ENCODE data around the gene KCNQ1OT1. TPM values are rescaled to one million over a fixed set of nuclear protein-coding genes. Genes with fewer than 3 reads are reported as not detected.

The KCNQ1OT1 gene
- total RNA-seq, 1 donor from 2014 or later, result 2.3 TPM

DNA sequence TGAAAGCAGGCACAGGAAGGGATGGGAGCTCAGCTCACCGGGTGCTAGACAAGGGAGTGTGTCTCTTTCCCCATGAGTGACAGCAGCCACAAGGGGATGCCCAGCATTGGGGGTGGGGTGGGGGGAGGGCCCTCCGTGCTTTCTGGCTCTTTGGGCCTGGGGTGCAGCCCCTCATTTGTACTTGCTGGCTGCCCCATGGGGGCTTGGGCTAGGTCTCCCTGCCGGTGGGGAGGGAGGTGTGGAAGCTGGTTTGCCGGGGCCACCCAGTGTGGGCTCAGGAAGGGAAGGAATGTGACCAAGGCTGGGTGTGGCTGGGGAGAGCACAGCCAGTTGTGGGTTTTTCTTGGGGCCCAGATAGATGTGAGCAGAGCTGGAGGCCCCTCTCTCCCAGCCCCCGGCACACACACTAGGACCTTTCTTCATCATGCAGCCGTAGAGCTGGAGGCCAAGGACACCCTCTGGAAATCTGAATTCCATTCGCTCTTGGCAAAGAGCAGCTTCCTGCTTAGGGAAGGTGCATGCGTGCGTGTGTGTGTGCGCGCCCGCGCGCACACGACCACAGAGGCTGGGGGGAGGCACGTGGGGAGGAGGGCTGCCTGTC is 25.8 kb downstream of the KCNQ1OT1 start:
- Histone ChIP-seq H3K9ac (no peak overlapping the region), H3K4me3 (no peak overlapping the region), H4K20me1 (ENCODE audit: low read depth) (peaks cover 13% of the 10 kb centered on the region), H3K27me3 (no peaks in the 10 kb centered on the region), H3K4me2 (no peak overlapping the region), H3F3A (ENCODE audit: low read depth) (no peaks in the 10 kb centered on the region), H3K4me1 (peaks cover 22% of the 10 kb centered on the region), H3K36me3 (no peaks in the 10 kb centered on the region), H3K27ac (no peak overlapping the region), H3K9me3 (ENCODE audit: low read depth) (no peaks in the 10 kb centered on the region), H3K79me2 (ENCODE audit: low read depth) (no peaks in the 10 kb centered on the region), H2AFZ (replicated peaks) (no peak overlapping the region)
- Mint-ChIP-seq H3K4me1 (peaks cover 9% of the 10 kb centered on the region), H3K36me3 (peaks cover 9% of the 10 kb centered on the region), H3K27me3 (ENCODE audit: insufficient read depth, low read depth) (peaks cover 13% of the 10 kb centered on the region), H3K4me3 (no peak overlapping the region), H3K9me3 (no peaks in the 10 kb centered on the region), H3K27ac (no peak overlapping the region)
- TF ChIP-seq EZH2 (IDR thresholded peaks at IDR 0.05) (no peak), EZH2phosphoT487 (IDR thresholded peaks at IDR 0.05) (no peak)
- TF ChIP-seq, protein P1, sequence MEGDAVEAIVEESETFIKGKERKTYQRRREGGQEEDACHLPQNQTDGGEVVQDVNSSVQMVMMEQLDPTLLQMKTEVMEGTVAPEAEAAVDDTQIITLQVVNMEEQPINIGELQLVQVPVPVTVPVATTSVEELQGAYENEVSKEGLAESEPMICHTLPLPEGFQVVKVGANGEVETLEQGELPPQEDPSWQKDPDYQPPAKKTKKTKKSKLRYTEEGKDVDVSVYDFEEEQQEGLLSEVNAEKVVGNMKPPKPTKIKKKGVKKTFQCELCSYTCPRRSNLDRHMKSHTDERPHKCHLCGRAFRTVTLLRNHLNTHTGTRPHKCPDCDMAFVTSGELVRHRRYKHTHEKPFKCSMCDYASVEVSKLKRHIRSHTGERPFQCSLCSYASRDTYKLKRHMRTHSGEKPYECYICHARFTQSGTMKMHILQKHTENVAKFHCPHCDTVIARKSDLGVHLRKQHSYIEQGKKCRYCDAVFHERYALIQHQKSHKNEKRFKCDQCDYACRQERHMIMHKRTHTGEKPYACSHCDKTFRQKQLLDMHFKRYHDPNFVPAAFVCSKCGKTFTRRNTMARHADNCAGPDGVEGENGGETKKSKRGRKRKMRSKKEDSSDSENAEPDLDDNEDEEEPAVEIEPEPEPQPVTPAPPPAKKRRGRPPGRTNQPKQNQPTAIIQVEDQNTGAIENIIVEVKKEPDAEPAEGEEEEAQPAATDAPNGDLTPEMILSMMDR (IDR thresholded peaks at IDR 0.05), result no peak
- no peak for DNase-seq (ENCODE audit: low spot score)

DNA sequence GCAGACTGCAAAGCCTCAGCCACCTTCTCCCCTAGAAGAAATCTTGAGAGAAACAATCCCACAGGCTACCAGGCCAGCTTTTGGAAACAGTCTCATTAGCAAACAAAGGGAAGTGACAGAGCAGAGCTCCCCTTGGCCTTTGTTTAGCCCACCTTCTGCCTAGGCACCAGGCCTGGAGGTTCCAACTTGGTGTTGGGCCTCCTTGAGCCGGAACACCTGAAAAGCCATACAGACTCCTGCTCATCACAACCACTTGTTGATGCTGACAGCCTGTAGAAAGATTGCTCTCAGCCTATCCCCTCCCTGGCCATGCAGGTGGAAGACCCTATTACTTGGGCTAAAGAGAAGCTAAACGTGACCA is 26.6 kb downstream of the KCNQ1OT1 start:
- no peaks in the 10 kb centered on the region for H3F3A ChIP-seq (ENCODE audit: low read depth)
- TF ChIP-seq, protein P1 (IDR thresholded peaks at IDR 0.05), result no peak
- Mint-ChIP-seq H3K4me1 (peaks cover 4% of the 10 kb centered on the region), H3K36me3 (peaks cover 17% of the 10 kb centered on the region), H3K9me3 (peaks cover 5% of the 10 kb centered on the region), H3K4me3 (no peak overlapping the region), H3K27ac (no peak overlapping the region), H3K27me3 (ENCODE audit: insufficient read depth, low read depth) (peaks cover 10% of the 10 kb centered on the region)
- H2AFZ ChIP-seq (replicated peaks), result no peak overlapping the region
- H3K4me3 ChIP-seq, result no peak overlapping the region
- no peaks in the 10 kb centered on the region for H3K79me2 ChIP-seq (ENCODE audit: low read depth)
- H3K9me3 ChIP-seq (ENCODE audit: low read depth), result no peaks in the 10 kb centered on the region
- H3K27ac ChIP-seq, result no peak overlapping the region
- H3K4me2 ChIP-seq, result no peak overlapping the region
- H4K20me1 ChIP-seq (ENCODE audit: low read depth), result peaks cover 13% of the 10 kb centered on the region
- H3K4me1 ChIP-seq, result peaks cover 22% of the 10 kb centered on the region
- no peak for DNase-seq (ENCODE audit: low spot score)
- no peaks in the 10 kb centered on the region for H3K36me3 ChIP-seq
- no peaks in the 10 kb centered on the region for H3K27me3 ChIP-seq
- no peak overlapping the region for H3K9ac ChIP-seq

DNA sequence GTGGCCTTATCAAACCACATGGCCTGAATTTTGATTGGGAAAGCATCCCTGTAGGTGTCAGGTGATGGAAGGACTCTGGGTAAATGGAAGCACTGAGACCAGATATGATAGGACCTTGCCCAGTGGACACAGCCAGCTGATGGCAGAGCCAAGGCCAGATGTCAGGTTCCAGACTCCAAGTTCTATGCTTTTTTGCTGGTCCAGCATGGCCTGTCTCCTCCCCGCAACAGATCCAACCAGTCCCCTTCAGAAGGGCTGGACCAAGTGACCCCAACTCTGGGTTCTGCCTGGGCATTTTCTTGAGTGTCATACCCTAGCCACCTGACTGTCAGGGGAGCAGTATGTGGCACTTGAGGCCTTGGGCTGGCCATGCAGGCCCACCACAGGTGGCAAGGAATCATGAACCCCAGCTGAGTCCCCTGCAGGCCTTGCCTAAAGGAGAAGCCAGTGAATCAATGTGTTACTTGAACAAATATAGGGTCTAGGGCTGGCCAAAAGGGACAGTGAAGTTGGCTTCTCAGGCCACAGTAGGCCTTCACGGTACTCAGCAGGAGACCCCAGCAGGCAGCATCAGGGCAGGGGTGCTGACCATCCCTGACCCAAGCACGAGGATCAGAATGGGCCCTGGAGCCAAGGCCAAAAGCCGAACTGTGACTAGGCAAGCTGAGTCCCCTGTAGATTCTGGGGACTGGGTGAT is 27.1 kb downstream of the KCNQ1OT1 start:
- Histone ChIP-seq H3K79me2 (ENCODE audit: low read depth) (no peaks in the 10 kb centered on the region), H3F3A (ENCODE audit: low read depth) (no peaks in the 10 kb centered on the region), H3K4me2 (no peak overlapping the region), H3K27me3 (no peaks in the 10 kb centered on the region), H3K36me3 (no peaks in the 10 kb centered on the region), H3K27ac (no peak overlapping the region), H4K20me1 (ENCODE audit: low read depth) (peaks cover 13% of the 10 kb centered on the region), H3K4me3 (no peak overlapping the region), H2AFZ (replicated peaks) (no peak overlapping the region), H3K4me1 (peaks cover 22% of the 10 kb centered on the region), H3K9me3 (ENCODE audit: low read depth) (no peaks in the 10 kb centered on the region), H3K9ac (no peak overlapping the region)
- no peak for DNase-seq (ENCODE audit: low spot score)
- H3K27ac Mint-ChIP-seq, result no peak overlapping the region
- TF ChIP-seq, protein P1 (IDR thresholded peaks at IDR 0.05), result no peak
- TF ChIP-seq EZH2 (IDR thresholded peaks at IDR 0.05), result no peak
- TF ChIP-seq EZH2phosphoT487 (IDR thresholded peaks at IDR 0.05), result no peak
- H3K36me3 Mint-ChIP-seq, result peaks cover 17% of the 10 kb centered on the region
- H3K4me3 Mint-ChIP-seq, result no peak overlapping the region
- peaks cover 10% of the 10 kb centered on the region for H3K27me3 Mint-ChIP-seq (ENCODE audit: insufficient read depth, low read depth)
- peaks cover 4% of the 10 kb centered on the region for H3K4me1 Mint-ChIP-seq
- peaks cover 5% of the 10 kb centered on the region for H3K9me3 Mint-ChIP-seq
